ENCODE results near the gene TRAPPC4.
A peak's percentile ranks its signal among the peaks of the same experiment; 100 is the strongest.
"Not testable (repeated sequence)": the region's sequence is repeated elsewhere in the genome, so short reads cannot be mapped to it uniquely, and the experiment has no call there.

Gene TRAPPC4

GRCh38 chr11:118980191-118980881 lies 38.2 kb upstream of the TRAPPC4 start:
- TF ChIP-seq CTCF (IDR thresholded peaks at IDR 0.05; ENCODE audit: control insufficient read depth, extremely low read depth, insufficient read depth) = no peak
- no peak for DNase-seq (ENCODE audit: low read depth)
- H3K4me3 ChIP-seq (ENCODE audit: low read depth, low read length) = no peak overlapping the region

- not testable (repeated sequence) for H3K4me3 ChIP-seq (ENCODE audit: low read depth, low read length); DNase-seq (ENCODE audit: low read depth)
These were observed 34.2 kb upstream of the TRAPPC4 start for GRCh38 chr11:118984337-118984736.

- no peak for DNase-seq (ENCODE audit: low read depth)
- no peak for TF ChIP-seq CTCF (IDR thresholded peaks at IDR 0.05; ENCODE audit: control insufficient read depth, extremely low read depth, insufficient read depth)
- H3K4me3 ChIP-seq (ENCODE audit: low read depth, low read length) = no peak overlapping the region
These were observed 33.7 kb upstream of the TRAPPC4 start for GRCh38 chr11:118984825-118985224.

GRCh38 chr11:118988280-118988679 lies 30.3 kb upstream of the TRAPPC4 start:
- no peak for DNase-seq (ENCODE audit: low read depth)
- H3K4me3 ChIP-seq (ENCODE audit: low read depth, low read length) = no peak overlapping the region

GRCh38 chr11:118991486-118992038 lies 27.0 kb upstream of the TRAPPC4 start:
- not testable (repeated sequence) for DNase-seq (ENCODE audit: low read depth); H3K4me3 ChIP-seq (ENCODE audit: low read depth, low read length)

More at GRCh38 chr11:118988280-118988679, 30.3 kb upstream of the TRAPPC4 start:
- no peak for TF ChIP-seq CTCF (IDR thresholded peaks at IDR 0.05; ENCODE audit: control insufficient read depth, extremely low read depth, insufficient read depth)

- H3K4me3 ChIP-seq (ENCODE audit: low read depth, low read length) = peak overlapping the region; percentile 80
- no peak for TF ChIP-seq CTCF (IDR thresholded peaks at IDR 0.05; ENCODE audit: control insufficient read depth, extremely low read depth, insufficient read depth)
- DNase-seq (ENCODE audit: low read depth) = no peak
These were observed 21.5 kb upstream of the TRAPPC4 start for GRCh38 chr11:118996926-118997626.

- 0 out of 2 replicates have a peak, but pooled peaks have one; percentile 8 for TF ChIP-seq CTCF (IDR thresholded peaks at IDR 0.05; ENCODE audit: control insufficient read depth, extremely low read depth, insufficient read depth)
- H3K4me3 ChIP-seq (ENCODE audit: low read depth, low read length) = peak within 1 kb of the TSS; percentile 80
- peak; percentile 70 for DNase-seq (ENCODE audit: low read depth)
These were observed 20.8 kb upstream of the TRAPPC4 start, which contains the start of gene CENATAC for GRCh38 chr11:118997627-118998387. Gene CENATAC (plus strand): TSS chr11:118998138. CDS start chr11:118998198, 60 bp downstream.

Data from LNCaP clone FGC (cell line).